GM21528 (cell line): ENCODE measurements around the gene OR51I2.

Source experiments
- ATAC-seq: cut with Tn5 transposase; IDR thresholded peaks from one replicate; pipeline ENCODE4 v1.9.1; 2021; ENCODE audit warnings: mild to moderate bottlenecking, moderate library complexity; ENCODE audit not compliant: unreplicated experiment, low FRiP score

Gene OR51I2

GRCh38 chr11:5505363-5506048, 56.4 kb downstream of the OR51I2 start:
- no peak for ATAC-seq
